ENCODE results near the gene ZC3H7A.

DNA sequence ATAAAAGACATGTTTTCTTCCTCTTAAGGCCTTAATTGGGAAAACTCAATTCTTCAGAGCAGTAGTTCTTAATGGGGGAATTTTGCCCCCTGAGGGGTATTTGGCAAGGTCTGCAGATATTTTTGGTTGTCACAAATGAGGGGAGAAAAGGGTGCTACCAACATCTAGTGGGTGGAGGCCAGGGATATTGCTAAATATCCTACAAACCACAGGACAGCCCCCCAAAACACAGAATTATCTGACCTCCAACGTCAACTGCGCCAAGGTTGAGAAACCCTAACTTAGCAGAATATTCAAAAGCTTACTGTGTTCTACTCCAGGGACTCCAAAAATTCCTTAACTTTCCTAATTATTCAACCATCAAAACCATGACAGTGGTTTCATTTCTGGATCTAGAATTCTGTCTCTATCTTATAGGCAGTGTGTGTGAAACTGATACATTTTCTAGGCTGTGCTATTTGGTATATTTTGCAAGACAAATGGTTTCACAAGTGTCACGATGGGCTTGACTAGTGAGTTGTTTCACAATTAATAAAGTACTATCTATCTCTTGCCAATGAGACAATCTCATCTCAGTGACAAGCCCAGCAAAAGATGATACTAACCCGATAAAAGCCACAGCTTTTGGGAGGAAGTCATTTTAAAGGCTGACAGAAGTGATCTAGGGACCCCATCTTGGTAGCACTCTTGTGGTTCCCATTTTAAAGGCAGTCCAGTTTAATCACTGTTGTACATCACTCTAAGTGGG lies 69.1 kb downstream of the ZC3H7A start:
- TF ChIP-seq CTCF (IDR thresholded peaks at IDR 0.05; ENCODE audit: control extremely low read depth in 1 of 3, insufficient read depth in 1 of 3, low read depth in 1 of 3, low read length in 3 of 3) (no peak), EZH2 (IDR thresholded peaks at IDR 0.05; ENCODE audit: low read depth, low read length, severe bottlenecking) (no peak), KDM5A (IDR thresholded peaks at IDR 0.05; ENCODE audit: low read length) (no peak), CREB1 (IDR thresholded peaks at IDR 0.05) (no peak), RFX5 (IDR thresholded peaks at IDR 0.05; ENCODE audit: borderline replicate concordance, low read depth, low read length) (no peak), CHD2 (IDR thresholded peaks at IDR 0.05; ENCODE audit: low read length) (no peak), POLR2A (IDR thresholded peaks at IDR 0.05; ENCODE audit: control extremely low read depth in 1 of 2, low read depth in 2 of 2, low read length in 2 of 2) (no peak), YY1 (IDR thresholded peaks at IDR 0.05; ENCODE audit: low read depth, low read length) (no peak), FOSL1 (IDR thresholded peaks at IDR 0.05; ENCODE audit: insufficient read depth, low read depth, low read length) (no peak), JUN (IDR thresholded peaks at IDR 0.05; ENCODE audit: low read depth, low read length) (no peak), CEBPB (IDR thresholded peaks at IDR 0.05; ENCODE audit: low read depth, low read length) (no peak), TBP (IDR thresholded peaks at IDR 0.05; ENCODE audit: low read depth, low read length) (no peak), SP1 (IDR thresholded peaks at IDR 0.05; ENCODE audit: low read depth, low read length) (no peak)
